Measurements from ENCODE around the gene CYP2E1. TPM values are rescaled to one million over a fixed set of nuclear protein-coding genes. Genes with fewer than 3 reads are reported as not detected.

Gene CYP2E1
- total and polyA plus RNA-seq, 7 donors: 0.25 to 3.0 (median 1.3) TPM

DNA sequence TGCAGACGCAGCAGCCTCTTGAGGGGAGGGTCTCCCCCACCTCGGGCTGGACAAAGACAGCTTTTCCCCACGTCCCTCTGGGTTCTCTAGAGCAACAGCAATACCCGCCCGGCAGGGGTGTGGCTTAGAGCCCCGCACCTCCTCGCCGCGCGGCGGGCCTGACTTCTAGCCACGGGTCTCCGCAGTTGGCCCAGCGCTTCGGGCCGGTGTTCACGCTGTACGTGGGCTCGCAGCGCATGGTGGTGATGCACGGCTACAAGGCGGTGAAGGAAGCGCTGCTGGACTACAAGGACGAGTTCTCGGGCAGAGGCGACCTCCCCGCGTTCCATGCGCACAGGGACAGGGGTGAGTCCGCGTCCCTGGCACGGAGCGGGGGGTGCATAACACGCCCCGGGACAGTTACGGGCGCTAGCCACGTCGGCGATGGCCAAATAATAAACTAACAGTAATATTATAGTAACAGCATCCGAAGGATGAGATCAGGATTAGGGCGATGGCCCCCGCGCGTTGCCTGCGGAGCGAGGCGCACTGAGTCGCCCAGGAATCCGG lies 1.2 kb downstream of the CYP2E1 start:
- Histone ChIP-seq H3K4me1 (no peaks in the 10 kb centered on the region), H3K27me3 (ENCODE audit: insufficient read depth in 3 of 3, low read length in 2 of 3) (peaks cover 0 to 50% (median 16%) of the 10 kb centered on the region in 3 donors), H3K9me3 (peaks cover 7% of the 10 kb centered on the region), H3K36me3 (ENCODE audit: insufficient read depth in 1 of 2, low read depth in 1 of 2) (no peaks in the 10 kb centered on the region), H3K4me3 (peak overlapping the region; percentile 50), H3K27ac (no peak overlapping the region)
- no peak for DNase-seq
- intact Hi-C loops (cut with DNase I): no loop called here
- peak in 1 of 4 donors; percentile 57 for ATAC-seq
- TF ChIP-seq, protein P1, sequence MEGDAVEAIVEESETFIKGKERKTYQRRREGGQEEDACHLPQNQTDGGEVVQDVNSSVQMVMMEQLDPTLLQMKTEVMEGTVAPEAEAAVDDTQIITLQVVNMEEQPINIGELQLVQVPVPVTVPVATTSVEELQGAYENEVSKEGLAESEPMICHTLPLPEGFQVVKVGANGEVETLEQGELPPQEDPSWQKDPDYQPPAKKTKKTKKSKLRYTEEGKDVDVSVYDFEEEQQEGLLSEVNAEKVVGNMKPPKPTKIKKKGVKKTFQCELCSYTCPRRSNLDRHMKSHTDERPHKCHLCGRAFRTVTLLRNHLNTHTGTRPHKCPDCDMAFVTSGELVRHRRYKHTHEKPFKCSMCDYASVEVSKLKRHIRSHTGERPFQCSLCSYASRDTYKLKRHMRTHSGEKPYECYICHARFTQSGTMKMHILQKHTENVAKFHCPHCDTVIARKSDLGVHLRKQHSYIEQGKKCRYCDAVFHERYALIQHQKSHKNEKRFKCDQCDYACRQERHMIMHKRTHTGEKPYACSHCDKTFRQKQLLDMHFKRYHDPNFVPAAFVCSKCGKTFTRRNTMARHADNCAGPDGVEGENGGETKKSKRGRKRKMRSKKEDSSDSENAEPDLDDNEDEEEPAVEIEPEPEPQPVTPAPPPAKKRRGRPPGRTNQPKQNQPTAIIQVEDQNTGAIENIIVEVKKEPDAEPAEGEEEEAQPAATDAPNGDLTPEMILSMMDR (IDR thresholded peaks at IDR 0.05): no peak
- 2 to 17% (median 14%) methylated on average over 48 to 50 of the region's 50 CpGs for WGBS, 3 donors

DNA sequence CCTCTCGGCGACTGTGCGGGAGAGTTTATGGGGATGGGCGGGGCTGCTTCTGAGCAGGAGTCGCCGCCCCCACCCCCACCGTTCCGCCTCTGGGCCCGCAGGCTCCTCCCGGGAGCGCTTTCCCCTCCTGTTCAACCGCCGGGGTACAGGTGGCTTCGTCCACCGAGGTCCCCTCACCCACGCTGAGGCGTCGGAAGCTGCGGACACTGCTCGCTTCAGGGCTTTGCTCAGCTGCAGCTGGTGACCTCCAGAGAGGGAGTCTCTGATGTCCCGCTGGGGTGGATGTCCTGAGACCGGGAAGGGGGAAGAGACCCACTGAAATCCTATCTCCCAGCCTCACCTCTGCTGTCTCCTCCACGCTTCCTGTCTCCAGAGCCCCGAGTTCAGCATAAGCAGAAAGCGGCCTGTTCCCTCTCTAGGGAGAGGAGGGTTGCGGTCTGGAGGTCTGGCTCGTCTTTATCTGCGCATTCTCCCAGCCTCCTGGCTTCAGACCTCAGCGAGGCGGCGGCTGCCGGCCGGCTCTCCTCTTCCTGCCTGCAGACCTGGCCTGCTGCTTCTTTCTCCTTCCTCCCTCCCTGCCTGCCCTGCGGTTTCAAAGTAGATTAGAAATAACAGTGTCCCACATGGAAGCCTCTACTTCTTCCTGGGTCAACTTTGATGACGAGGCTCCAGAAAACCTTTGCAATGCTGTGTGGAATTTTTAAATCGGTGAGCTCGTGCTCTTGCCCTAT lies 1.8 kb downstream of the CYP2E1 start:
- H3K4me3 ChIP-seq: peak overlapping the region; percentile 50
- ATAC-seq (peak in 1 of 4 donors; percentile 33), DNase-seq (no peak)
- H3K36me3 ChIP-seq (ENCODE audit: insufficient read depth in 1 of 2, low read depth in 1 of 2): no peaks in the 10 kb centered on the region
- no peak overlapping the region for H3K27ac ChIP-seq
- 3 to 13% (median 13%) methylated on average over 27 to 37 of the region's 37 CpGs for WGBS, 3 donors
- TF ChIP-seq, protein P1 (IDR thresholded peaks at IDR 0.05): no peak
- peaks cover 2% of the 10 kb centered on the region for H3K9me3 ChIP-seq
- H3K4me1 ChIP-seq: no peaks in the 10 kb centered on the region
- peaks cover 0 to 50% (median 16%) of the 10 kb centered on the region in 3 donors for H3K27me3 ChIP-seq (ENCODE audit: insufficient read depth in 3 of 3, low read length in 2 of 3)
- intact Hi-C loops (cut with DNase I): no loop called here

DNA sequence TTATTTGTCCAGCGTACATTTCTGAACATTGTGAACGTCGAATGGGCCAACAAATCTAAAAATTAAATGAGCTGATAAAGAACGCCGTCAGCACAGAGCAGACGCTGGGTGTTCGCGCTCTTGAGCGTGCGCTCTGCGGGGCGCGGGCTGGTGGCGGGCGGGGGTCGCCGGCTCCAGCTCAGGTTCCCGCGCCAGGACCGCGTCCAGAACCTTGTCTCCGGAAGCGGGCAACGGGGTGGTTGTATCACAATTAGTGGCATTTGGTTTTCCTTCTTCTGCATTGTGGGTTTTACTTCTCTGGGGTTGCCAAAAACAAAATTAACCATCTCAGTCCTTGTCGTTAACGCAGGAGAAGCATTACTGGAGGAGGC lies 2.4 kb downstream of the CYP2E1 start:
- Histone ChIP-seq H3K9me3 (no peaks in the 10 kb centered on the region), H3K36me3 (ENCODE audit: insufficient read depth in 1 of 2, low read depth in 1 of 2) (no peaks in the 10 kb centered on the region), H3K27ac (no peak overlapping the region), H3K27me3 (ENCODE audit: insufficient read depth in 3 of 3, low read length in 2 of 3) (peaks cover 0 to 50% (median 16%) of the 10 kb centered on the region in 3 donors), H3K4me3 (no peak overlapping the region), H3K4me1 (no peaks in the 10 kb centered on the region)
- DNase-seq: no peak
- ATAC-seq: no peak
- intact Hi-C loops (cut with DNase I): no loop called here
- 10 to 32% (median 17%) methylated on average over 26 of the region's 26 CpGs for WGBS, 3 donors
- TF ChIP-seq, protein P1 (IDR thresholded peaks at IDR 0.05): no peak

DNA sequence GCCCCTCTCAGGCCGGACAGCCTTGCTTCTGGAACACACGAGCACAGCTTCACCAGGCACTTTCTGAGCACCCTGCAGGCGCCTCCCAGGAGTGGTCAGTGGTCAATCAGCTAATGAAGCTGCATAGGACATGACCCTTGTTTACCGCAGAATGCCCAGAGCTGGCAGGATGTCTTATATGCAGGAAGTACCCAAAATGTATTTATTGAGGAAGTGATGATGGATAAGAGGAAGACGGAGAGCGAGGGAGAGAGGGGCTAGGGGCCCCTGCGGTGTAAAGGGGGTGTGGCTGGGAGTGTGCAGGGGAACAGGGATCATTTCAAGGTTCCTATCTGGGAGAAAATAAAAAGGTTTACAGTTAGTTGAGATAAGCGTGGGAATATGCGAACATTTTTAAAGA lies 3.3 kb downstream of the CYP2E1 start:
- TF ChIP-seq, protein P1 (IDR thresholded peaks at IDR 0.05): no peak
- no peak overlapping the region for H3K27ac ChIP-seq
- H3K4me1 ChIP-seq: no peaks in the 10 kb centered on the region
- intact Hi-C loops (cut with DNase I): no loop called here
- WGBS, 3 donors: 63 to 73% (median 64%) methylated on average over 9 of the region's 9 CpGs
- no peaks in the 10 kb centered on the region for H3K9me3 ChIP-seq
- no peak overlapping the region for H3K4me3 ChIP-seq
- no peak for ATAC-seq
- DNase-seq: no peak
- no peaks in the 10 kb centered on the region for H3K36me3 ChIP-seq (ENCODE audit: insufficient read depth in 1 of 2, low read depth in 1 of 2)
- peaks cover 0 to 50% (median 16%) of the 10 kb centered on the region in 3 donors for H3K27me3 ChIP-seq (ENCODE audit: insufficient read depth in 3 of 3, low read length in 2 of 3)

Data from psoas muscle (tissue), 8 donors.